ENCODE results near the gene STAT3. TPM values are rescaled to one million over a fixed set of nuclear protein-coding genes. Genes with fewer than 3 reads are reported as not detected.

STAT3 gene
- total RNA-seq, 1 donor from 2014 or later = 181 TPM

DNA sequence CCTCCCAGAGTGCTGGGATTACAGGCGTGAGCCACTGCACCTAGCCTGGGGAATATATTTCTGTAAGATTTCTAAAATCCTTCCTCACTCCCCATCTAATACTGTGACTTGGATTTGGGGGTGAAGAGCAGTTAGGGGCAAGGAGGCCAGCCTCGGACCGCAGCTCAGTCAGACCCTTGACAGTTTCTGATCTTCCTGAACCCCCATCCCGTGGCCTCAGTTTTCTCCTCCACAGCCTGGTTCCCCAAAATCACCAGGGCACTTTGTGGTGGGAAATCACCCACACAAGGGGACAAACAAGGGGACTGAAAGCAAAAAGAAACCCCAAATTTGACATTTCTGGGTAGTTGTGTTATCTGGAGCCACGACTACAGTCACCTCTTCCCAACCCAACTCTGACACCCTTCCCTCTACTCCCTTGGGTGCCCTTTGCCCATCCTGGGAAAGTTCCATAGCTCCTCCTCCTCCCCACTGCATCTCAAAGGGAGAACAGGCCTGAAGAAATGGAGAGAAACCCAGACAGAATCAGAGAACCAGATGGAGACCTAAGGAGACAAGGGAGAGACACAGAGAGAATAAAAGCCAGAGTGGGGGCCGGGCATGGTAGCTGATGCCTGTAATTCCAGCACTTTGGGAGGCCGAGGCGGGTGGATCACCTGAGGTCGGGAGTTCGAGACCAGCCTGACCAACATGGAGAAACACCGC is 102.7 kb downstream of the STAT3 start:
- intact Hi-C loops (cut with DNase I) = no loop called here
- TF ChIP-seq, protein P1, sequence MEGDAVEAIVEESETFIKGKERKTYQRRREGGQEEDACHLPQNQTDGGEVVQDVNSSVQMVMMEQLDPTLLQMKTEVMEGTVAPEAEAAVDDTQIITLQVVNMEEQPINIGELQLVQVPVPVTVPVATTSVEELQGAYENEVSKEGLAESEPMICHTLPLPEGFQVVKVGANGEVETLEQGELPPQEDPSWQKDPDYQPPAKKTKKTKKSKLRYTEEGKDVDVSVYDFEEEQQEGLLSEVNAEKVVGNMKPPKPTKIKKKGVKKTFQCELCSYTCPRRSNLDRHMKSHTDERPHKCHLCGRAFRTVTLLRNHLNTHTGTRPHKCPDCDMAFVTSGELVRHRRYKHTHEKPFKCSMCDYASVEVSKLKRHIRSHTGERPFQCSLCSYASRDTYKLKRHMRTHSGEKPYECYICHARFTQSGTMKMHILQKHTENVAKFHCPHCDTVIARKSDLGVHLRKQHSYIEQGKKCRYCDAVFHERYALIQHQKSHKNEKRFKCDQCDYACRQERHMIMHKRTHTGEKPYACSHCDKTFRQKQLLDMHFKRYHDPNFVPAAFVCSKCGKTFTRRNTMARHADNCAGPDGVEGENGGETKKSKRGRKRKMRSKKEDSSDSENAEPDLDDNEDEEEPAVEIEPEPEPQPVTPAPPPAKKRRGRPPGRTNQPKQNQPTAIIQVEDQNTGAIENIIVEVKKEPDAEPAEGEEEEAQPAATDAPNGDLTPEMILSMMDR (IDR thresholded peaks at IDR 0.05) = no peak
- Histone ChIP-seq H3K4me1 (peaks cover 16 to 21% of the 10 kb centered on the region in 2 donors), H3K27me3 (no peaks in the 10 kb centered on the region), H3K27ac (peak overlapping the region in 1 of 2 donors; percentile 15), H3K9me3 (no peaks in the 10 kb centered on the region), H3K4me3 (no peak overlapping the region), H3K36me3 (no peaks in the 10 kb centered on the region)
- DNase-seq (ENCODE audit: low spot score in 2 of 2) = peak in 1 of 2 donors; percentile 47

DNA sequence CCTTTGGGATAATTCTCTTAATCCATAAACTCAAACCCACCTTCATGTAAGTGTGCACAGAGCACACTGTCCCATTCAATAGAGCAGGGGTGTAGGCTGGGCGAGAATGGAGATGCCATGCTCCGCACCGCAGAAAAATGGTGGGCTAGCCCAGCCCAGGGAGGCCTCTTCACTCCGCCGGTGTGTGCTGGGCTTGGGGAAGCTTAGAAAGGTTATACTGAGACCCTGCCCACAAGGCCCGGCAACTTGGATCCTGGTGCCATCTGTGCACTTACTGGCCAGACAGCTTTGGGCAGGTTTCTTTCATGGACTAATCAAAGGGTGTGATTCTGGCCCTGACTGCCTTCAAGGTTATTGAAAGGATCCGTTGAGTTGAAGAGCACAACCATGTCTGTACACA is 103.7 kb downstream of the STAT3 start:
- H3K36me3 ChIP-seq = no peaks in the 10 kb centered on the region
- peaks cover 16 to 18% of the 10 kb centered on the region in 2 donors for H3K4me1 ChIP-seq
- H3K4me3 ChIP-seq = no peak overlapping the region
- no peaks in the 10 kb centered on the region for H3K27me3 ChIP-seq
- no peak overlapping the region for H3K27ac ChIP-seq
- TF ChIP-seq, protein P1 (IDR thresholded peaks at IDR 0.05) = no peak
- intact Hi-C loops (cut with DNase I) = no loop called here
- H3K9me3 ChIP-seq = no peaks in the 10 kb centered on the region
- peak in 1 of 2 donors; percentile 52 for DNase-seq (ENCODE audit: low spot score in 2 of 2)

DNA sequence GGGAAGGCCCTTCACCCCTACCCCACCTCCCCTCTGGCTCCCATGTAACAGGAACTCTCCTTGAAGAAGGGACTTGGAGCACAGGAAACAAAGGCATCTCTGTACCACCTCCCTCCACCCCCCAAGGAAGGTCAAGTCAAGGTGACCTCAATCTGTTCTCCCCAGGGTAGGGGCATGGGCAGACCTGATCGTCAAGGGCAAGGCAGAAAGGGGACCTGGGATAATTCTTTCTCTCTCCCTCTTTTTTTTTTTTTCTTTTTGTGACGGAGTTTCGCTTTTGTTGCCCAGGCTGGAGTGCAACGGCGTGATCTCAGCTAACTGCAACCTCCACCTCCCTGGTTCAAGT is 104.2 kb downstream of the STAT3 start:
- TF ChIP-seq, protein P1 (IDR thresholded peaks at IDR 0.05) = no peak
- no peak overlapping the region for H3K27ac ChIP-seq
- no peak for DNase-seq (ENCODE audit: low spot score in 2 of 2)
- intact Hi-C loops (cut with DNase I) = no loop called here
- H3K4me1 ChIP-seq = peaks cover 11 to 14% of the 10 kb centered on the region in 2 donors
- no peak overlapping the region for H3K4me3 ChIP-seq
- H3K36me3 ChIP-seq = no peaks in the 10 kb centered on the region
- no peaks in the 10 kb centered on the region for H3K27me3 ChIP-seq
- H3K9me3 ChIP-seq = no peaks in the 10 kb centered on the region

DNA sequence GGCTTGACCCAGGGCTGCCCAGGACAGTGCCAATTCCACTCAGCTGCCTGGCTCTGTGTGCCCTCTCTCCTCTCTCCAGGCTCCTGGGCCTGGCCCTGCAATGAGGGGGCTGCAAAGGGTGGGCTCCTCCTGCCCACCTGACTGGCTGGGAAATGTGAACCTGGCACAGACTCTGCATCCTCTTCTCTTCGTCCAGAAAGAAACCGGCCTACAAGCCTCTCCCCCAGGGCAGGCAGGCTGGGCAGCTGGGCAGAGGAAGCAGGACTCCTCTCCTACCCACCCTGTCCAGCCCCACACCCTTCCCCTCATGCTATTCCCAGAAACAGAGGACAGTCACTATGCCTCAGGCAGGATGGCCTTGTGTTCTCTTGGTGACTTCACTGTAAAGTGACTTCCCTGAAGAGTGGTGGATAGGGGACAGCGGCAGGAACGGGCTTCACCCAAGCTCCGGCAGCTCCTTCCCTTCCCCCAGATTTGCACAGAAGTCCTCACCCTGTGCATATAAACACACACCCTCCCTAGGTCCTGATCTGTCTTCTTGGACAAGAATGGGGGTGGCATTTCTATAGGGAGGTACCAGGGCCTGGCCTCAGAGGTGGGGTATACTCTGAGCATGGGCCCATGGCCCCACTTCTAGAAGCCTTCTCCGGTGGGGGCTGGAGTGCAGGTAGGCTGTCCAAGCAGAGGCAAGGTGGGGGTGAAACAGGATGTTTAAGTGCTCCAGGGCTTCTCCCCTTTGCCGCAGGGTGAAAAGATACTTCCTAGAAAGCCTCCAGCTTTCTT is 104.8 kb downstream of the STAT3 start:
- H3K4me1 ChIP-seq = peaks cover 8 to 10% of the 10 kb centered on the region in 2 donors
- H3K36me3 ChIP-seq = no peaks in the 10 kb centered on the region
- no peak overlapping the region for H3K27ac ChIP-seq
- H3K9me3 ChIP-seq = no peaks in the 10 kb centered on the region
- intact Hi-C loops (cut with DNase I) = no loop called here
- DNase-seq (ENCODE audit: low spot score in 2 of 2) = no peak
- H3K4me3 ChIP-seq = no peak overlapping the region
- no peaks in the 10 kb centered on the region for H3K27me3 ChIP-seq
- TF ChIP-seq, protein P1 (IDR thresholded peaks at IDR 0.05) = no peak

DNA sequence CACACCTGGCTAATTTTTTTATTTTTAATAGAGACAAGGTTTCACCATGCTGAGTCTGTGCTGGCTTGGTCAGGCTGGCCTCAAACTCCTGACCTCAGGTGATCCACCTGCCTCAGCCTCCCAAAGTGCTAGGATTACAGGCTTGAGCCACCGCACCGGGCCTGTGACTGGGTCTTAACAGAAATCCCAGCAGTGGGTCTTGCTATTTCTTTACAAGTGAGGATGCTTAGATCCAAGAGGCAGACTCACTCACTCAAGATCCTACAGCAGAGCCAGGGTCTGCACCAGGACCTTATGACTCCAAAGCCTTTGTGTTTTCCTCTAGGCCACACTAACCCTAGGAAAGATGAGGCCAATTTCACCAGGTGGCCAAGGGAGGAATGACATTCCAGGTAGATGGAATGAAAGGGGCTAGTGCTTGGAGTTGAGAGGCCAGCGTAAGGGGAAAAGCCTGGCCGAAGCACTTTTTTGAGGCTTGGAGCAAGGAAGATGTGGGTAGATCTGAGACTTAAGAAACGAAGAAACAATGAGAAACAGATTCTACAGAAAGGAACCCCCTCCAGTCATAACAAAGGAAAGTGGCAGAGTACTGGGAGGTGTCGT is 105.7 kb downstream of the STAT3 start:
- H3K4me1 ChIP-seq = peaks cover 8 to 10% of the 10 kb centered on the region in 2 donors
- H3K27me3 ChIP-seq = no peaks in the 10 kb centered on the region
- TF ChIP-seq, protein P1 (IDR thresholded peaks at IDR 0.05) = no peak
- DNase-seq (ENCODE audit: low spot score in 2 of 2) = no peak
- H3K9me3 ChIP-seq = no peaks in the 10 kb centered on the region
- no peaks in the 10 kb centered on the region for H3K36me3 ChIP-seq
- H3K4me3 ChIP-seq = no peak overlapping the region
- no peak overlapping the region for H3K27ac ChIP-seq
- intact Hi-C loops (cut with DNase I) = no loop called here
